HG03175 (cell line): Measurements from ENCODE around the gene PEF1.

Source experiments
- ATAC-seq: cut with Tn5 transposase; IDR thresholded peaks from one replicate; pipeline ENCODE4 v1.9.1; 2021; ENCODE audit warnings: mild to moderate bottlenecking, moderate library complexity; ENCODE audit not compliant: unreplicated experiment

PEF1 gene

GRCh38 chr1:31671561-31672201 lies 27.0 kb upstream of the PEF1 start:
- no peak for ATAC-seq

- ATAC-seq: no peak
These were observed 26.5 kb upstream of the PEF1 start for GRCh38 chr1:31671147-31671546.

GRCh38 chr1:31670593-31670964 lies 25.9 kb upstream of the PEF1 start:
- ATAC-seq: no peak

GRCh38 chr1:31669786-31670592 lies 25.3 kb upstream of the PEF1 start:
- no peak for ATAC-seq

GRCh38 chr1:31669433-31669785 lies 24.7 kb upstream of the PEF1 start:
- no peak for ATAC-seq

GRCh38 chr1:31668303-31668883 lies 23.7 kb upstream of the PEF1 start:
- no peak for ATAC-seq

GRCh38 chr1:31667065-31667785 lies 22.5 kb upstream of the PEF1 start:
- ATAC-seq: no peak

GRCh38 chr1:31666263-31666963 lies 21.7 kb upstream of the PEF1 start:
- ATAC-seq: no peak

- ATAC-seq: no peak
These were observed 20.7 kb upstream of the PEF1 start for GRCh38 chr1:31665234-31665878.

- ATAC-seq: no peak
These were observed 19.9 kb upstream of the PEF1 start for GRCh38 chr1:31664528-31664927.

GRCh38 chr1:31663622-31664452 lies 19.2 kb upstream of the PEF1 start:
- ATAC-seq: no peak

- no peak for ATAC-seq
These were observed 17.8 kb upstream of the PEF1 start for GRCh38 chr1:31662463-31662862.

GRCh38 chr1:31661856-31662255 lies 17.2 kb upstream of the PEF1 start:
- no peak for ATAC-seq

- ATAC-seq: no peak
These were observed 16.3 kb upstream of the PEF1 start for GRCh38 chr1:31660871-31661455.

GRCh38 chr1:31659889-31660288 lies 15.2 kb upstream of the PEF1 start:
- ATAC-seq: no peak

GRCh38 chr1:31658721-31659120 lies 14.0 kb upstream of the PEF1 start:
- ATAC-seq: no peak

GRCh38 chr1:31657972-31658510 lies 13.4 kb upstream of the PEF1 start:
- ATAC-seq: no peak

- no peak for ATAC-seq
These were observed 12.5 kb upstream of the PEF1 start for GRCh38 chr1:31657020-31657804.
